Measurements from ENCODE around the gene LRRC49. TPM values are rescaled to one million over a fixed set of nuclear protein-coding genes. Genes with fewer than 3 reads are reported as not detected.
"Not testable (repeated sequence)": the region's sequence is repeated elsewhere in the genome, so short reads cannot be mapped to it uniquely, and the experiment has no call there.

LRRC49 gene
- total RNA-seq, 1 donor from 2014 or later: not detected

DNA sequence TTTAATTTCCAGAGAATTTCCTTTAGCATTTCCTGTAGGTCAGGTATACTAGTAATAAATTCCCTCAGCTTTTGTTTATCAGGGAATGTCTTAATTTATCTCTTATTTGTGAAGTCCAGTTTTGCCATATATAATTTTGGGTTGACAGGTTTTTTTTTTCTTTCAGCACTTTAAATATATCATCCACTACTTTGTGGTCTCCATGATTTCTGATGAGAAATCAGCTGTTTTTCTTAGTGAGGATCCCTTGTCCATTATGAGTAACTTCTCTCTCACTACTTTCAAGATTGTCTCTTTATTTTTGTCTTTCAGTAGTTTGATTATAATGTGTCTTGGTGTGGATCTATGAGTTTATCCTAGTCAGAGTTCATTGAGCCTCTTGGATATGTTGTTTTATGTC lies 105.7 kb downstream of the LRRC49 start:
- H3K4me3 Mint-ChIP-seq: no peak overlapping the region
- peaks cover 8% of the 10 kb centered on the region for H3K9me3 Mint-ChIP-seq
- H3K27me3 Mint-ChIP-seq (ENCODE audit: insufficient read depth): peaks cover 13% of the 10 kb centered on the region
- H3K27ac Mint-ChIP-seq: no peak overlapping the region
- no peak for DNase-seq (ENCODE audit: low spot score)
- H3K36me3 Mint-ChIP-seq (ENCODE audit: low read depth): no peaks in the 10 kb centered on the region
- intact Hi-C loops (cut with micrococcal nuclease): no loop called here
- no peaks in the 10 kb centered on the region for H3K4me1 Mint-ChIP-seq (ENCODE audit: low read depth)

DNA sequence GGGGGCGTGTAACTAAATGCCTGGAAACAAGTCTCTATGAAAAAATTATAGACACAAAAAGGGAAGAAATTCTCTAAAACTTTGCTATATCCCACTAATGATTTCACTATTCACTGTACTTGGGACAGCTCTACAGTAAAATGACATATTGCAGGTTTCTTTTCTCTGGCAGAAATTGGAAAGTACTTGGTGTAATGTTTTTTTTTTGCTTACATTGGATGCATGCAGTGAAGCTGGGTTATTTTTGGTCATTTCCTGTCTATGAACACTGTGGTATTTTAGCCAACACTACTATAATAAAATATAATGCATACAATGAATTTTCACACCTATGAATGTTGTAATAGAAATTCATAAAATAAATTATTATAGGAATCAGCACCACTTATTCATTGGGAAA lies 109.7 kb downstream of the LRRC49 start:
- no peak for DNase-seq (ENCODE audit: low spot score)
- intact Hi-C loops (cut with micrococcal nuclease): no loop called here
- H3K27ac Mint-ChIP-seq: no peak overlapping the region
- H3K4me1 Mint-ChIP-seq (ENCODE audit: low read depth): no peaks in the 10 kb centered on the region
- H3K36me3 Mint-ChIP-seq (ENCODE audit: low read depth): no peaks in the 10 kb centered on the region
- H3K9me3 Mint-ChIP-seq: peaks cover 8% of the 10 kb centered on the region
- H3K4me3 Mint-ChIP-seq: no peak overlapping the region
- peaks cover 8% of the 10 kb centered on the region for H3K27me3 Mint-ChIP-seq (ENCODE audit: insufficient read depth)

DNA sequence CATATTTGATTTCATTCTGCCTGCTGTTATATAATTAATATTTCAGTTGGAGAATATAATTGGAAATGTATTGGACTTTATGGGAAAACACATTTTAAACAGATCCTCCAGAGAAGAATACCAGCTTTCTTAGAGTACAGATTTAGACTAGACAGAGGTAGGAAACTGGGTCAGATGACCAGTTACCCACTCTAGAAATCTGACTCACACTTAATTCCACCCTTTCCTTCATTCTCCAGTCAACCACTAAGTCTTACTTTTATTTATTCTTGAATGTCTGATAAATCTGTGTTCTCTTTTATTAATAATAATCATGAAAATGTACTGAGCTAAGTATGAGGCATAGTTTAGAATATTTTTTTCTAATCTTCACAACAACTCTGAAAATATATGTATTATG lies 110.7 kb downstream of the LRRC49 start:
- Mint-ChIP-seq H3K4me3 (no peak overlapping the region), H3K9me3 (peaks cover 7% of the 10 kb centered on the region), H3K4me1 (ENCODE audit: low read depth) (no peaks in the 10 kb centered on the region), H3K36me3 (ENCODE audit: low read depth) (no peaks in the 10 kb centered on the region), H3K27me3 (ENCODE audit: insufficient read depth) (peaks cover 8% of the 10 kb centered on the region), H3K27ac (no peak overlapping the region)
- intact Hi-C loops (cut with micrococcal nuclease): no loop called here
- no peak for DNase-seq (ENCODE audit: low spot score)

DNA sequence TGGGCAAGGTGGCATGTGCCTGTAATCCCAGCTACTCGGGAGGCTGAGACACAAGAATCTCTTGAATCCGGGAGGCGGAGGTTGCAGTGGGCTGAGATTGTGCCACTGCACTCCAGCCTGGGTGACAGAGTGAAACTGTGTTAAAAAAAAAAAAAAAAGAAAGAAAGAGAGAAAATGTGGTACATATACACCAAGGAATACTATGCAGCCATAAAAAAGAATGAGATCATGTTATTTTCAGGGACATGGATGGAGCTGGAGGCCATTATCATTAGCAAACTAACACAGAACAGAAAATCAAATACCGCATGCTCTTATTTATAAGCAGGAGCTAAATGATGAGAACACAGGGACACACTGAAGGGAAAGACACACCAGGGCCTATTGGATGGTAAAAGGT lies 111.9 kb downstream of the LRRC49 start:
- H3K9me3 Mint-ChIP-seq; H3K36me3 Mint-ChIP-seq (ENCODE audit: low read depth); H3K4me1 Mint-ChIP-seq (ENCODE audit: low read depth); DNase-seq (ENCODE audit: low spot score); intact Hi-C loops (cut with micrococcal nuclease); H3K27ac Mint-ChIP-seq; H3K4me3 Mint-ChIP-seq: not testable (repeated sequence)
- H3K27me3 Mint-ChIP-seq (ENCODE audit: insufficient read depth): peaks cover 13% of the 10 kb centered on the region

DNA sequence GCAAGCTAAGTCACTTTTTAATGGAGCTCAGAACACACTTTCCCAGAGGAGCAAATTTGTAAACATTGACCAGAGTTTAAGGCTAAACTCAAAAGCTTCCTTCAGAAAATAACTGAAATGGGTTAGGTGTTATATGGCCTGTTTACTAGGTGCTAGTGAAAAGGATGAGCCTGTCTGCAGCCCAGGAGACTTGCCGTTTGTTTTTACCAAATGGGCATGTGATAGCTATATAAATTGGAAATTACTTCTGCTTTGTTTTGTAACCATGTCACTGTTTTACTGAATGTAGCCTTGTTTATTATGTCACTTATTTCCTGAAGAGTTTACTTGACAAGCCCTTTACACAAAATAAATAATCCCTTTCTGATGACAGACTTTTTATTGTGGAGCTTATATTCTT lies 113.3 kb downstream of the LRRC49 start:
- DNase-seq (ENCODE audit: low spot score): no peak
- H3K9me3 Mint-ChIP-seq: no peaks in the 10 kb centered on the region
- H3K27ac Mint-ChIP-seq: no peak overlapping the region
- H3K4me3 Mint-ChIP-seq: no peak overlapping the region
- peaks cover 10% of the 10 kb centered on the region for H3K27me3 Mint-ChIP-seq (ENCODE audit: insufficient read depth)
- no peaks in the 10 kb centered on the region for H3K36me3 Mint-ChIP-seq (ENCODE audit: low read depth)
- intact Hi-C loops (cut with micrococcal nuclease): no loop called here
- no peaks in the 10 kb centered on the region for H3K4me1 Mint-ChIP-seq (ENCODE audit: low read depth)

DNA sequence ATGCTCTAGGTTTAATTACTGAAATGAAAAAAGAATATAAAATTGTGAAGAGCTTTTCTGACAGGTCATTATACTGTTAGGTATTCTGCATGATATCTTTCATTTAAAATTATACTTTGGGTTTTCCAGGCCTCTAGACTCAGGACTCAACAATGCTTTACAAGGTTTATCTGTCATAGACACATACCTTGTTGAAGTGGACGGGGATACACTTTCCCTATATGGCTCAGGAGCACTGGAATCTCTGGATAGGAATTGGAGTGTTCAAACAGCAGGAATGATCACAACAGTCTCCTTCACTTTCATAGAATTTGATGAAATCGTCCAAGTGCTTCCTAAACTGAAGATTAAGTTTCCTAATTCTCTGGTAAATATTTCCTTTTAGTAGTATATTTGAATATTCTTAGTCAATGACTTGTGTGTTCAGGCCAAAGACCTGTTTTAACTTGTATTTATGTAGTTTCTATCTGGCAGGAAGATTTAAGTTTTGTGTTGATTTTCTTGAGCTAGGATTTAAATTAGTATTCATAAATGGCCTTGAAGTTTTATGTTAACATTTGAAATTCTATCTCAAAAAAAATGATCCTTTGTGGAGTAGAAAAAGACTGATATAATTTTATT lies 115.7 kb downstream of the LRRC49 start:
- no peaks in the 10 kb centered on the region for H3K36me3 Mint-ChIP-seq (ENCODE audit: low read depth)
- intact Hi-C loops (cut with micrococcal nuclease): no loop called here
- no peaks in the 10 kb centered on the region for H3K9me3 Mint-ChIP-seq
- no peaks in the 10 kb centered on the region for H3K4me1 Mint-ChIP-seq (ENCODE audit: low read depth)
- H3K4me3 Mint-ChIP-seq: no peak overlapping the region
- no peak overlapping the region for H3K27ac Mint-ChIP-seq
- DNase-seq (ENCODE audit: low spot score): no peak
- peaks cover 10% of the 10 kb centered on the region for H3K27me3 Mint-ChIP-seq (ENCODE audit: insufficient read depth)

DNA sequence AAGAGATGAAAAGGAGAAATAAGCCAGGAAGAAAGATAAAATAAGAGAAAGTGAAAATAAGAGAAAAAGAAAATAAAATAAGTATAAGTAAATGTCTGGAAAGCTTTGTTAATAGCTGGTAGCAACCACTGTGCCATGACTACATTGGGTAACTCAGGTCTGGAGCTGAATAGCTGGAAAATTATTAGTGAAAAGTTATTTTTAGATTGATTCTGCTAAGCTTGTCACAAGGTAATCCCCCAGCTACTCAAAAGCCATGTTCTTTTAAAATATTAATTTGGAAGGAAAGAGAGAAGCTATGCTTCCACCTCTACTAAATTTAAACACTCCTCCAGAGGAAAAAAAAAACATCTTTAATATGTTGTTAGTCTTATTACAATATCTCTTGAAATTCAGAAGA lies 117.8 kb downstream of the LRRC49 start:
- no peak for DNase-seq (ENCODE audit: low spot score)
- Mint-ChIP-seq H3K4me1 (ENCODE audit: low read depth) (no peaks in the 10 kb centered on the region), H3K27me3 (ENCODE audit: insufficient read depth) (peaks cover 8% of the 10 kb centered on the region), H3K27ac (no peak overlapping the region), H3K4me3 (no peak overlapping the region), H3K9me3 (no peaks in the 10 kb centered on the region), H3K36me3 (ENCODE audit: low read depth) (no peaks in the 10 kb centered on the region)
- intact Hi-C loops (cut with micrococcal nuclease): no loop called here

DNA sequence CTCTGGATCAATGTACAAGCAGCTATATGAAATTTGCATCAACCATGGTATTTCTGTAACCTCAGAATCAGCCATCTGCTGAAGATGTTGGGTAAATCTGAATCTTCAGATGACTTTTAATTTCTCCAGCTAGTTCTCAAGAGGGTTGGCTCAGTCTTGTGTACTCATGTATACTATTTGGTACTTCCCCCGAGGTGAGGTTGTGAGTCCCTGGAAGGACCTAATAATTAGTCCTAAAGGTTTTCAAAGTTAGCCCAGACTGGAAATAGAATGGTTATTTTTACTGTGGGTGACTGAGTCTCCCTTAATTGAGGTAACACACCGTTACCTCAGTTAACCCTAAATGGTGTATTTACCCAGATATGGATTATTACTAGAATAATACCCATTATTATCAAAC lies 118.4 kb downstream of the LRRC49 start:
- DNase-seq (ENCODE audit: low spot score): no peak
- H3K36me3 Mint-ChIP-seq (ENCODE audit: low read depth): no peaks in the 10 kb centered on the region
- intact Hi-C loops (cut with micrococcal nuclease): no loop called here

DNA sequence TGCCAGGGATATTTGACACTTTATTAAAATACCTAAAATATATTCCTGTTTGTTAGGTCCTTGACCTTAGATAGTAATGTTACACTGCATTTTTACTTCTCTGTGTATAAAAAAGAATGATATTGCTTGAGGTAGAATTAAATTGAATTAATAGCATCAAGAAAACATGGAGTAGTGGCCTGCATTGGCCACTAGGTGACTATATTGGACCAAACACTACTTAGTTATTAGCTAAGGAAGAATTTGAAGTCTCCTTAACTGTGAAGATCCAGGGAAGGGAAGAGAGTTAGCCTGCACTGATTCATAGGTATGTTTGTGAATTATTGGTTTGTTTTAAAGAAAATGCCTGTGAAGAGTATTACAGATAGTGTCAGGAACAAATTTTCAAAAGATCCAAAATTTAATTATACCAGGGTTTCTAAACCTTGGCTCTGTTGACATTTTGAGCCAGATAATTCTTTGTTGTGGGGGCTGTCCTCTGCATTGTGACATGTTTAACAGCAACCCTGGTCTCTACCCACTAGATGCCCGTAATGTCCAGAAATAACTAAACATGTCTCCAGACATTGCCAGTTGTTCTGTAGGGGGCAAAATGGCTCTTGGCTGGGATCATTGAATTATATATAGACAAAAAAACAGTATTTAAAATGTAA lies 119.0 kb downstream of the LRRC49 start:
- H3K4me3 Mint-ChIP-seq: no peak overlapping the region

More for the DNA sequence above, 118.4 kb downstream of the LRRC49 start:
- Mint-ChIP-seq H3K9me3 (no peaks in the 10 kb centered on the region), H3K4me3 (no peak overlapping the region), H3K4me1 (ENCODE audit: low read depth) (no peaks in the 10 kb centered on the region), H3K27me3 (ENCODE audit: insufficient read depth) (peaks cover 7% of the 10 kb centered on the region), H3K27ac (no peak overlapping the region)

DNA sequence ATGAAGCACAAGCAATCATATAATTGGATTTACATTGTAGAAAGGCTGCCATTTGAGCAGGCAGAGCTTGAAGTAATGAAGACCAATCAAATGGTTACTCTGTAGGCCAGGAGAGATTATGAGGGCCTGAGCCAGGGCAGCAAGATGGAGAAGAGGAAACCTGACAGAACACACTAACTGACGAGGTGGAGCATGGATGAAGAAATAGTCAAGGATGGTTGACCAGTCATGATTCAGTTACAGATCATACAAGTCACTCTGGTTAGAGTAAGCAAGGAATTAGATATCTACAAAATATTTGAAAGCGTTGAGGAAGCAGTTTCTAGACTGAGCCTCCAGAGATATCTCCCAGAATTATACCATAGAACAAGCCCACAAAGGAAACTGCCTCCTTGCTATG lies 120.8 kb downstream of the LRRC49 start:
- Mint-ChIP-seq H3K27me3 (ENCODE audit: insufficient read depth) (peaks cover 8% of the 10 kb centered on the region), H3K27ac (no peak overlapping the region), H3K9me3 (no peaks in the 10 kb centered on the region), H3K4me3 (no peak overlapping the region), H3K36me3 (ENCODE audit: low read depth) (no peaks in the 10 kb centered on the region), H3K4me1 (ENCODE audit: low read depth) (no peaks in the 10 kb centered on the region)
- intact Hi-C loops (cut with micrococcal nuclease): no loop called here
- no peak for DNase-seq (ENCODE audit: low spot score)

More for the DNA sequence above, 119.0 kb downstream of the LRRC49 start:
- DNase-seq (ENCODE audit: low spot score): no peak
- peaks cover 7% of the 10 kb centered on the region for H3K27me3 Mint-ChIP-seq (ENCODE audit: insufficient read depth)
- intact Hi-C loops (cut with micrococcal nuclease): no loop called here
- H3K27ac Mint-ChIP-seq: no peak overlapping the region
- no peaks in the 10 kb centered on the region for H3K4me1 Mint-ChIP-seq (ENCODE audit: low read depth)
- no peaks in the 10 kb centered on the region for H3K9me3 Mint-ChIP-seq
- H3K36me3 Mint-ChIP-seq (ENCODE audit: low read depth): no peaks in the 10 kb centered on the region

DNA sequence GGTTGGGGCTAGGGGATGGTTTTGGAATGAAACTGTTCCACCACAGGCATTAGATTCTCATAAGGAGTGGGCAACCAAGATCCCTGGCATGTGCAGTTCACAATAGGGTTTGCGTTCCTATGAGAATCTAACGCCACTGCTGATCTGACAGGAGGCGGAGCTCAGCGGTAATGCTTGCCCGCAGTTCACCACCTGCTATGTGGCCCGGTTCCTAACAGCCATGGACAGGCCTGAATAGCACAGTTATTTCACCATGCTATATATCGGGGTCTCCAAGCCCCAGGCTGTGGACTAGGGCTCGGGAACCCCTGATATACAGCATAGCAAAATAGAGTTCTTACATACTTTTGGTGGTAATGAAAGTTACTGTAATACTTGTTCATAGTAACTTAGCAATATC lies 122.7 kb downstream of the LRRC49 start:
- Mint-ChIP-seq H3K9me3 (no peaks in the 10 kb centered on the region), H3K4me3 (no peak overlapping the region), H3K36me3 (ENCODE audit: low read depth) (no peaks in the 10 kb centered on the region), H3K27me3 (ENCODE audit: insufficient read depth) (peaks cover 4% of the 10 kb centered on the region), H3K27ac (no peak overlapping the region), H3K4me1 (ENCODE audit: low read depth) (no peaks in the 10 kb centered on the region)
- DNase-seq (ENCODE audit: low spot score): no peak
- intact Hi-C loops (cut with micrococcal nuclease): no loop called here

DNA sequence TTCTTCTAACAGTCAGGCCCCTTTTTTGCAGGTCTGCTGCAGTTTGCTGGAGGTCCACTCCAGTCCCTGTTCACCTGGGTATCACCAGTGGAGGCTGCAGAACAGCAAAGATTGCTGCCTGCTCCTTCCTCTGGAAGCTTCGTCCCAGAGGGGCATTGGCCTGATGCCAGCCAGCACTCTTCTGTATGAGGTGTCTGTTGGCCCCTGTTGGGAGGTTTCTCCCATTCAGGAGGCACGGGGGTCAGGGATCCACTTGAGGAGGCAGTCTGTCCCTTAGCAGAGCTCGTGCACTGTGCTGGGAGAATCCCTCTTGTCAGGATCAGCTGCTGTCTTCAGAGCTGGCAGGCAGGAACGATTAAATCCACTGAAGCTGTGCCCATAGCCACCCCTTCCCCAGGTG lies 138.6 kb downstream of the LRRC49 start:
- H3K4me3 Mint-ChIP-seq; intact Hi-C loops (cut with micrococcal nuclease); H3K27ac Mint-ChIP-seq; H3K4me1 Mint-ChIP-seq (ENCODE audit: low read depth); H3K36me3 Mint-ChIP-seq (ENCODE audit: low read depth); H3K27me3 Mint-ChIP-seq (ENCODE audit: insufficient read depth); DNase-seq (ENCODE audit: low spot score): not testable (repeated sequence)
- peaks cover 11% of the 10 kb centered on the region for H3K9me3 Mint-ChIP-seq

DNA sequence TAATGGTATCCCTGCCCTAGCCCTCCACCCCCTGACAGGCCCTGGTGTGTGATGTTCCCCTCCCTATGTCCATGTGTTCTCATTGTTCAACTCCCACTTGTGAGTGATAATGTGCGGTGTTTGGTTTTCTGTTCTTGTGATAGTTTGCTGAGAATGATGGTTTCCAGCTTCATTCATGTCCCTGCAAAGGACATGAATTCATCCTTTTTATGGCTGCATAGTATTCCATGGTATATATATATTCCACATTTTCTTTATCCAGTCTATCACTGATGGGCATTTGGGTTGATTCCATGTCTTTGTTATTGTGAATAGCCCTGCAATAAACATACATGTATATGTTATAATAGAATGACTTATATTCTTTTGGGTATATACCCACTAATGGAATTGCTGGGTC lies 142.9 kb downstream of the LRRC49 start:
- H3K9me3 Mint-ChIP-seq; H3K4me1 Mint-ChIP-seq (ENCODE audit: low read depth); intact Hi-C loops (cut with micrococcal nuclease); H3K36me3 Mint-ChIP-seq (ENCODE audit: low read depth); H3K4me3 Mint-ChIP-seq; H3K27ac Mint-ChIP-seq; H3K27me3 Mint-ChIP-seq (ENCODE audit: insufficient read depth); DNase-seq (ENCODE audit: low spot score): not testable (repeated sequence)

Measured in activated T-helper 1 cell treated with anti-CD3 and anti-CD28 coated beads, Interleukin-12 subunit alpha, Interleukin-12 subunit beta, Interleukin-2, Interleukin-4 antibody, amounts not matched to agents 30 ng/mL and 10 ng/mL and 1 ng/mL, durations not matched to agents 14 hours and 24 hours and 36 hours (primary cell).